Aorta (tissue), 5 donors: ENCODE results near the gene SPR. TPM values are rescaled to one million over a fixed set of nuclear protein-coding genes. Genes with fewer than 3 reads are reported as not detected.

Source experiments
- ATAC-seq: fragments of 200-7000 bp; cut with Tn5 transposase; one replicate; pipeline ENCODE4 v1.9.1; 2022; ENCODE audit warnings: moderate library complexity; ENCODE audit not compliant: low FRiP score
- DNase-seq, 2 donors: peaks; one replicate each; pipeline ENCODE4 v3.0.0-alpha.2; 2020
- H3K27ac ChIP-seq, 2 donors: one replicate each; pipeline ENCODE4 v1.5.1; 2013; ENCODE audit warnings: low read length in 2 of 2, mild to moderate bottlenecking in 2 of 2, moderate library complexity in 2 of 2, control low read depth in 1 of 2, inconsistent platforms in 1 of 2, low read depth in 1 of 2
- H3K27me3 ChIP-seq, 2 donors: one replicate each; pipeline ENCODE4 v1.6.1; 2013; ENCODE audit warnings: control low read depth in 1 of 2, low read length in 1 of 2, mild to moderate bottlenecking in 1 of 2, moderate library complexity in 1 of 2; ENCODE audit not compliant: insufficient read depth in 2 of 2, control insufficient read depth in 1 of 2
- H3K36me3 ChIP-seq, 2 donors: one replicate each; pipeline ENCODE4 v1.6.1; 2013; ENCODE audit warnings: control low read depth in 1 of 2, low read length in 1 of 2, mild to moderate bottlenecking in 1 of 2; ENCODE audit not compliant: insufficient read depth in 2 of 2, control insufficient read depth in 1 of 2
- H3K4me1 ChIP-seq, 2 donors: one replicate each; pipeline ENCODE4 v1.6.1; 2013; ENCODE audit warnings: low read length in 2 of 2, control low read depth in 1 of 2, mild to moderate bottlenecking in 1 of 2, moderate library complexity in 1 of 2; ENCODE audit not compliant: insufficient read depth in 2 of 2, control insufficient read depth in 1 of 2
- H3K4me3 ChIP-seq, 2 donors: one replicate each; pipeline ENCODE4 v1.5.1; 2013; ENCODE audit warnings: low read length in 2 of 2, control low read depth in 1 of 2, mild to moderate bottlenecking in 1 of 2
- H3K9me3 ChIP-seq: one replicate; pipeline ENCODE4 v1.6.1; 2013; ENCODE audit warnings: mild to moderate bottlenecking, low read length; ENCODE audit not compliant: control insufficient read depth
- WGBS, 2 donors: extraction: QIAGEN DNeasy Blood & Tissue Kit; methylation state at CpG; one replicate each; pipeline ENCODE4 v1.1.7; 2013; 5-methylcytosine and 5-hydroxymethylcytosine counted together
- intact Hi-C, 2 donors: fragments of 100-400 bp; cut with DNase I; formaldehyde crosslinking; loops; one replicate each; pipeline versions ENCODE4 v1.14.2 to v1.15.0; 2022
- polyA plus RNA-seq, 2 donors: library from polyadenylated mRNA; stranded (reverse); fragments of 200-250 nt; gene quantifications; one replicate each; pipeline ENCODE4 v1.2.3, GENCODE V29; 2013
- total RNA-seq, 2 donors: library from RNA; stranded (reverse); fragmentation: NEBNext Ultra II Directional; extraction: Animal tissue kit (Norgen Biotek cat#: 25700); gene quantifications; one replicate each; pipeline ENCODE4 v1.2.1, GENCODE V29; 2021
- donor health status: healthy with polysubstance abuse.
- donor health status: Bipolar disorder and iron deficiency.
- donor health status: DM: no; HTN: no; CAD: no.
- donor health status: DM: no; HTN: no; CAD: no.
- donor health status: DM: yes; HTN: yes; CAD: no.

Gene SPR
- total and polyA plus RNA-seq, 4 donors = 16.1 to 33.1 (median 21.4) TPM

DNA sequence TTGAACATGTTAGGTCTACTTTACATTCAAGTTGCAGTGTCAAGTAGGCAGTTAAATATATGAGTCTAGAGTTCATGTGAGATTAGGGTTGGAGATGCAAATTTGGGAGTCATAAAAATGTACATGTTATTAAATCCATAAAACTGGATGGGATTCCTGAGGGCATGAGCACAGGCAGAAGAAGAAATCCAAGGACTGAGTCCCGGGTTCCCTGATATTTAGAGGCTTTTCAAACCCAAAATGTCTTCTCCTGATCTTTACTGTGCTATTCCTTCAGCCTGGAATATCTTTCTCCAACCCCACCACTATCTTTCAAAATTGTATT lies 38.1 kb upstream of the SPR start:
- ATAC-seq = no peak
- no peaks in the 10 kb centered on the region for H3K4me1 ChIP-seq
- no peak overlapping the region for H3K4me3 ChIP-seq
- no peaks in the 10 kb centered on the region for H3K9me3 ChIP-seq
- intact Hi-C loops = no loop called here
- no peak for DNase-seq
- H3K27ac ChIP-seq = no peak overlapping the region
- no peaks in the 10 kb centered on the region for H3K36me3 ChIP-seq
- no peaks in the 10 kb centered on the region for H3K27me3 ChIP-seq
- 70 to 76% methylated on average over 1 of the region's 1 CpG for WGBS, 2 donors

GRCh38 chr2:72851333-72851732 lies 35.9 kb upstream of the SPR start:
- WGBS, 2 donors = 65 to 76% methylated on average over 7 of the region's 7 CpGs
- ATAC-seq (no peak), DNase-seq (no peak)
- H3K9me3 ChIP-seq = no peaks in the 10 kb centered on the region
- intact Hi-C loops = no loop called here
- peaks cover 0 to 2% of the 10 kb centered on the region in 2 donors for H3K27me3 ChIP-seq
- no peaks in the 10 kb centered on the region for H3K36me3 ChIP-seq
- H3K27ac ChIP-seq = no peak overlapping the region
- no peaks in the 10 kb centered on the region for H3K4me1 ChIP-seq
- no peak overlapping the region for H3K4me3 ChIP-seq

- Histone ChIP-seq H3K9me3 (no peaks in the 10 kb centered on the region), H3K27ac (no peak overlapping the region), H3K36me3 (no peaks in the 10 kb centered on the region), H3K27me3 (peaks cover 0 to 5% of the 10 kb centered on the region in 2 donors), H3K4me3 (no peak overlapping the region), H3K4me1 (no peaks in the 10 kb centered on the region)
- ATAC-seq = no peak
- intact Hi-C loops = loop anchor here in 1 of 2 donors (1.0 kb wide), 1 partner anchor 89 kb away; no protein-coding TSS in a partner anchor
- 1 to 2% methylated on average over 3 of the region's 3 CpGs for WGBS, 2 donors
- no peak for DNase-seq
Measured at GRCh38 chr2:72859831-72860262, 27.4 kb upstream of the SPR start.

DNA sequence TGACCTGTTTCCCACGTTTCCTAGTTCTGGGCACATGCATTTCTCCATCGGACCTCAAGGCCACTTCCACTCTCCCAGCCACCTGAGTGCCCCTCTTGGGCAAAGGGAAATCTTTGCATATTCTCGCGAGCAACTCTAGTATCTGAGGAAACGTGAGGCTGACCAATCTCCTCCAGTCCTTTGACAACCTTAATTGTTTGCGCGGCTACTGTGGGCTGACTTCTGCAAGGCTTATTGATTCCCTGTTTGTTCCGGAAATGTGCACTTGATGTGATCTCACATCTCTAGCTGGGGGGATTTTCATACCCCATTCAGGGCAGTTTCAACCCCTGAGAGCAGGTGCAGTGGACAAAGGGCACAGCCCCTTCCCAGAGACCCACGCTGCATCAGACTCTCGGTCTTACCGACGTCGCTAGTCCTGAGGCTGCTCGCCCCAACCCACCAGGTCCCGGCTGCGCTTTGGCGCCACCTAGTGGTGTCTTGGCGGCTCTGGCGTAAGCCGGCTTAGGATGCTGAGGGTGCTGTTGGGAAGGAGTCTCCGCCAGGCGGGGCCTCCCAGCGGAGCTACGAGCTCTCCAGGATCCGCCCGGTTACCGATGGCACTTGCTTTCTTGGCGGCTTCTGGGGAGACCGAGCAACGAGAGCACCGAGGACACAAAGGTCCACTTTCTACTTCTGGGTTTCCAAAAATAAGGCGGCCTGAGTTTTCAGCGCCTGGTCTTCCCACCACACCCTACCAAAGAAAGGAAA lies 24.8 kb upstream of the SPR start:
- Histone ChIP-seq H3K4me1 (no peaks in the 10 kb centered on the region), H3K36me3 (no peaks in the 10 kb centered on the region), H3K9me3 (no peaks in the 10 kb centered on the region), H3K27me3 (peaks cover 0 to 3% of the 10 kb centered on the region in 2 donors), H3K27ac (no peak overlapping the region), H3K4me3 (no peak overlapping the region)
- ATAC-seq (peak; percentile 98), DNase-seq (peak; percentile 90 to 97)
- 6 to 8% methylated on average over 32 to 33 of the region's 33 CpGs for WGBS, 2 donors
- intact Hi-C loops = loop anchor here in 1 of 2 donors (1.0 kb wide), 1 partner anchor 91 kb away; no protein-coding TSS in a partner anchor

GRCh38 chr2:72863046-72863445 lies 24.2 kb upstream of the SPR start:
- Histone ChIP-seq H3K27me3 (peaks cover 0 to 3% of the 10 kb centered on the region in 2 donors), H3K36me3 (no peaks in the 10 kb centered on the region), H3K27ac (no peak overlapping the region), H3K4me1 (no peaks in the 10 kb centered on the region), H3K4me3 (no peak overlapping the region), H3K9me3 (no peaks in the 10 kb centered on the region)
- ATAC-seq (no peak), DNase-seq (no peak)
- WGBS, 2 donors = 37 to 48% methylated on average over 13 of the region's 13 CpGs
- intact Hi-C loops = no loop called here

DNA sequence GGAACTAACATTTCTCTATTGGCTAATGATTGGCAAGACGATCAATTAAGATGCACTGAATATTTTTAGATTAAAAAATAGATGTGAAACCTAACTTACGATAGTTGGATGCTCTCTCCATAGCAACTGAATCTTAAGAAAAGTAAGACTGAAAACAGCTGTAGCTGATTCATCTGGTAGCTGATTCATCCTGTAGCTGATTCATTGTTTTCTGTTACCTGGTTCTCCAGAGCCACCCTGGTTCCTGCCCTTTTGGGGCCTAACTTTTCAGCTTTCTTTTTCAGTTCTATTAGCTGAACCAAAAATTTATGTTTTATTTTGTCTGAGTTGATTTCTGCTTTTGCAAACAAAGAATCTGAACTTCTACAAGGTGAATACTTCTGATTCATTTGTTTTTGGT lies 22.7 kb upstream of the SPR start:
- 41 to 61% methylated on average over 2 of the region's 2 CpGs for WGBS, 2 donors
- ATAC-seq = no peak
- Histone ChIP-seq H3K27ac (no peak overlapping the region), H3K9me3 (no peaks in the 10 kb centered on the region), H3K36me3 (no peaks in the 10 kb centered on the region), H3K4me1 (no peaks in the 10 kb centered on the region), H3K4me3 (no peak overlapping the region), H3K27me3 (peaks cover 0 to 2% of the 10 kb centered on the region in 2 donors)
- DNase-seq = no peak
- intact Hi-C loops = no loop called here

GRCh38 chr2:72871060-72871459 lies 16.1 kb upstream of the SPR start:
- Histone ChIP-seq H3K4me1 (no peaks in the 10 kb centered on the region), H3K27ac (no peak overlapping the region), H3K27me3 (peaks cover 0 to 2% of the 10 kb centered on the region in 2 donors), H3K9me3 (peaks cover 4% of the 10 kb centered on the region), H3K4me3 (no peak overlapping the region), H3K36me3 (no peaks in the 10 kb centered on the region)
- no peak for DNase-seq
- 27 to 44% methylated on average over 1 of the region's 1 CpG for WGBS, 2 donors
- no peak for ATAC-seq
- intact Hi-C loops = no loop called here

DNA sequence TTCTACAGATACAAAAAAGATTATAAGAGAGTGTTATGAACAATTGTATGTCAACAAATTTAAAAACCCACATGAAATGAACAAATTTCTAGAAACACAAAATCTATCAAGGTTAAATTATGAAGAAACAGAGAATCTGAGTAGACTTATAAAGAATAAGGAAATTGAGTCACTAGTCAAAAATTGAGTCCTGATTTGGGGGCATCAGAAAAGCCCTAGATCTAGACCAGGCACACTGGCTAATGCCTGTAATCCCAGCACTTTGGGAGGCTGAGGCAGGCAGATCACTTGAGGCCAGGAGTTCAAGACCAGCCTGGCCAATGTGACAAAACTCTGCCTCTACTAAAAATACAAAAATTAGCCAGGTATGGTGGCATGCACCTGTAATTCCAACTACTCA lies 15.3 kb upstream of the SPR start:
- intact Hi-C loops = no loop called here
- H3K27ac ChIP-seq = no peak overlapping the region
- no peak for ATAC-seq
- H3K36me3 ChIP-seq = no peaks in the 10 kb centered on the region
- H3K4me1 ChIP-seq = no peaks in the 10 kb centered on the region
- DNase-seq = no peak
- peaks cover 4% of the 10 kb centered on the region for H3K9me3 ChIP-seq
- peaks cover 0 to 2% of the 10 kb centered on the region in 2 donors for H3K27me3 ChIP-seq
- no peak overlapping the region for H3K4me3 ChIP-seq

DNA sequence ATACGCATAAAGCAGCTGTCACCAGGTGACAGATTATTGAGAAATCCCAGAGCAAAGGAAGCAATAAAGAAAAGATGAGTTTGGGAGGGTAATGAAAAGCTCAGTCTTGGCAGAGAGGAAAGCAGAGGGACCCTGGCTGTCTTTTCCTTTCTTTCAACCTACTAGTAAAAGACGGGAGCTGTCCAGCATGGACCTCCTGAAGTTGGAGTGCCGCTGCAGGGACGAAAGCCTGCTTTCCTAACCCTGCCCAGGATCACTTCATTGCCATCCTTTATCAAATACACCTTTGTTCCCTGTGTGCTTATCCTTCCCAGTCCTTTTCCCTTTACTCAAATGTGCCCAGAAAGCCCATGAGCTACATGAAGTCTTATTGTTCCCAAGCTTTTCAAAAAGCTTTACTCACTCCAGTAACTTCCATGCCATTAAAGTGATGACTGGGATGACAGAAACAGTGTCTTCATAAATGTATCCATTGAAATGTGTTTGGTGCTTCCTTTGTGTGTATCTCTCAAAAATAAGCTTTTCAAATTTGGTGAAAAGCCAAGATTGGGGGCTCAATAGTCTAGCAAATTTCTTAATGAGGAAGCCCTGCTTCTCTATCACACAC lies 3.7 kb upstream of the SPR start:
- Histone ChIP-seq H3K36me3 (no peaks in the 10 kb centered on the region), H3K27ac (no peak overlapping the region), H3K4me3 (no peak overlapping the region), H3K4me1 (no peaks in the 10 kb centered on the region), H3K9me3 (no peaks in the 10 kb centered on the region), H3K27me3 (peaks cover 0 to 2% of the 10 kb centered on the region in 2 donors)
- WGBS, 2 donors = 3% methylated on average over 4 of the region's 4 CpGs
- DNase-seq (peak in 1 of 2 donors; percentile 56), ATAC-seq (no peak)
- intact Hi-C loops = loop anchor here in 1 of 2 donors (10.0 kb wide), 1 partner anchor 501 kb away; the partner anchor contains the start of gene ALMS1
